ENCODE data around the gene SIRPA. TPM values are rescaled to one million over a fixed set of nuclear protein-coding genes. Genes with fewer than 3 reads are reported as not detected.

SIRPA gene
- total and polyA plus RNA-seq, 11 donors: 8.6 to 73.5 (median 28.5) TPM

- Histone ChIP-seq H3K4me3 (no peak overlapping the region), H3K27me3 (no peaks in the 10 kb centered on the region), H3K9me3 (peaks cover 0 to 11% (median 0%) of the 10 kb centered on the region in 12 donors), H3K36me3 (no peaks in the 10 kb centered on the region), H3K27ac (no peak overlapping the region), H3K4me1 (peaks cover 0 to 47% (median 0%) of the 10 kb centered on the region in 12 donors)
- DNase-seq (no peak), ATAC-seq (no peak)
- 93 to 100% (median 97%) methylated on average over 2 of the region's 2 CpGs for WGBS, 4 donors
- TF ChIP-seq CTCF (IDR thresholded peaks at IDR 0.05): no peak
- TF ChIP-seq POLR2A (IDR thresholded peaks at IDR 0.05): no peak
- intact Hi-C loops (cut with DNase I): no loop called here
Observed at GRCh38 chr20:1847780-1848179, 47.4 kb upstream of the SIRPA start.

- no peak overlapping the region for H3K27ac ChIP-seq
- ATAC-seq: no peak
- H3K4me1 ChIP-seq: peaks cover 0 to 44% (median 0%) of the 10 kb centered on the region in 12 donors
- intact Hi-C loops (cut with DNase I): no loop called here
- H3K4me3 ChIP-seq: no peak overlapping the region
- DNase-seq: no peak
- TF ChIP-seq CTCF (IDR thresholded peaks at IDR 0.05) (no peak), POLR2A (IDR thresholded peaks at IDR 0.05) (no peak)
- H3K9me3 ChIP-seq: peaks cover 0 to 11% (median 0%) of the 10 kb centered on the region in 12 donors
- H3K36me3 ChIP-seq: no peaks in the 10 kb centered on the region
- H3K27me3 ChIP-seq: no peaks in the 10 kb centered on the region
Observed at GRCh38 chr20:1848373-1848772, 46.8 kb upstream of the SIRPA start.

GRCh38 chr20:1851396-1851795 is 43.8 kb upstream of the SIRPA start:
- H3K4me1 ChIP-seq: peaks cover 0 to 18% (median 0%) of the 10 kb centered on the region in 12 donors
- peak overlapping the region in 1 of 12 donors; percentile 79 for H3K27ac ChIP-seq
- intact Hi-C loops (cut with DNase I): no loop called here
- ATAC-seq (no peak), DNase-seq (no peak)
- TF ChIP-seq POLR2A (IDR thresholded peaks at IDR 0.05) (no peak), CTCF (IDR thresholded peaks at IDR 0.05) (no peak)
- WGBS, 4 donors: 80 to 96% (median 87%) methylated on average over 2 of the region's 2 CpGs
- no peaks in the 10 kb centered on the region for H3K36me3 ChIP-seq
- H3K27me3 ChIP-seq: no peaks in the 10 kb centered on the region
- H3K9me3 ChIP-seq: peaks cover 0 to 10% (median 0%) of the 10 kb centered on the region in 12 donors
- no peak overlapping the region for H3K4me3 ChIP-seq

- no peak overlapping the region for H3K4me3 ChIP-seq
- WGBS, 4 donors: 82 to 93% (median 90%) methylated on average over 7 of the region's 7 CpGs
- no peaks in the 10 kb centered on the region for H3K36me3 ChIP-seq
- DNase-seq (no peak), ATAC-seq (no peak)
- no peaks in the 10 kb centered on the region for H3K27me3 ChIP-seq
- H3K4me1 ChIP-seq: peaks cover 0 to 29% (median 0%) of the 10 kb centered on the region in 12 donors
- H3K27ac ChIP-seq: no peak overlapping the region
- no peaks in the 10 kb centered on the region for H3K9me3 ChIP-seq
- TF ChIP-seq POLR2A (IDR thresholded peaks at IDR 0.05) (no peak), CTCF (IDR thresholded peaks at IDR 0.05) (no peak)
- intact Hi-C loops (cut with DNase I): no loop called here
Observed at GRCh38 chr20:1853473-1853872, 41.7 kb upstream of the SIRPA start.
